ENCODE results near the gene ELOVL1. TPM values are rescaled to one million over a fixed set of nuclear protein-coding genes. Genes with fewer than 3 reads are reported as not detected.

ELOVL1 gene
- total RNA-seq, 1 donor from 2014 or later = 33.2 TPM

- DNase-seq = no peak
These were observed 12.9 kb downstream of the ELOVL1 start for GRCh38 chr1:43354936-43355335.

DNA sequence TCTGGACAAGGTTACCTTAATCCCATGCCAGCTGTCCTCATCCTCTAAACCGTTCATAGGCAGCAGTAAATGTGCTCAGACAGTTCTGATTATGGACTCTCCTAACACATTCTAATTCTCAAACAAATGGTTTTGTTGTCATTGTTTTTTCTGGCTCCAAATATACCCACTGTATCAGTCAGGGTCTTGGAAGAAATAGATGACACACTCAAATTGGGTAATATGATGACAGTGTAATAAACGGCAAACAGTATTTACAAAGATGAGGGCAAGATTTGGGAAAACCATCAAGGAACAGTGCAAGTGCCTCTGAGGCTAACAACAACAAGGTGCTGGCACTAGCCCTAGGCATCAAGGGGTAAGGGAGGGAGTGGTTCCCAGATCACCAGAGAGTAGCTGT is 13.3 kb downstream of the ELOVL1 start:
- no peak for DNase-seq

- DNase-seq = no peak
These were observed 14.9 kb downstream of the ELOVL1 start for GRCh38 chr1:43352881-43353280.

DNA sequence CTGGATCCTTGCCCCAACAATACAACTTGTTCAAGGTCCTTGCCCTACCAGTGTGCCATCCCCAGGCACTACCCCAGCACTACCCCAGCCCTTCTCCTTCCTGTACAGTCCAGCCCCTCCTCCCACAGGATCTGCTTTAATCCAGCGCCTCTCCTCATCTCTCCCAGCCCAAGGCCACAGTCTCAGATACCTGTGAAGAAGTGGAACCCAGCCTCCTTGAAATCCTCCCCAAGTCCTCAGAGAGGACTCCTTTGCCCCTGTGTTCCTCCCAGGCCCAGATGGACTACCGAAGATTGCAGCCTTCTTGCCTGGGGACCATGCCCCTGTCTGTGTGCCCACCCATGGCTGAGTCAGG is 15.5 kb downstream of the ELOVL1 start:
- no peak for DNase-seq

DNA sequence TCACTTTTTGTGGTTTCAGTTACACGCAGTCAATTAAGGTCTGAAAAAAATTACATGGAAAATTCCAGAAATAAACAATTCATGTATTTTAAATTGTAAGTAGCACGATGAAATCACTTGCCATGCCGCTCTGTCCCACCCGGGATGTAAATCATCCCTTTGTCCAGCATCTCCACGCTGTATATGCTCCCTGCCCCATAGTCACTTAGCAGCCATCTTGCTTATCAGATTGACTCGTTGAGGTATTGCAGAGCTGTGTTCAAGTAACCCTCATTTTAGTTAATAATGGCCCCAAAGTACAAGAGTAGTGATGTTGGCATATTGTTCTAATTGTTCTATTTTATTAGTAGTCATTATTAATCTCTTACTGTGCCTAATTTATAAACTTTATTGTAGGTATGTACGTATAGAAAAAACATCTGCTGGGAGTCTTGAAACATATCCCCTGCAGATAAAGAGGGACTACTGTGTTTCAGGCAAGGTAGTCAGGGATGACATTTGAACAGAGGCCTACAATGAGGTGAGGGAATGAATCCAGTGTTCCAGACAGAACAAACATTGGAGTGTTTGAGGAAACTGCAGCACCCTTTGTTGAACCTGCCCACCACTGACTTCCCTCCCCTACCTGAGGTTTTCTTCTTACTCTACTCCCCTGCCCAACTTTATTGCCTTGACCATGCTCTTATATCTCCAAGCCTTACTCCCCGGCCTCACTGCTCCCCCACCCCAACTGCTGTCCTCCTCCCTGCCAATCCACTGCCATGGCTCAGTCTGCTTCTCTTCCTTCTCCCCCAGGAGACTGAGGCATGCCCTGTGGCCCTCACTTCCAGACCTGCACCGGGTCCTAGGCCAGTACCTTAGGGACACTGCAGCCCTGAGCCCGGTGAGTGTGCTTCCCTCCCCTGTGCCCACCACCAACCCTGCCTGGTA is 16.1 kb downstream of the ELOVL1 start:
- DNase-seq = no peak

DNA sequence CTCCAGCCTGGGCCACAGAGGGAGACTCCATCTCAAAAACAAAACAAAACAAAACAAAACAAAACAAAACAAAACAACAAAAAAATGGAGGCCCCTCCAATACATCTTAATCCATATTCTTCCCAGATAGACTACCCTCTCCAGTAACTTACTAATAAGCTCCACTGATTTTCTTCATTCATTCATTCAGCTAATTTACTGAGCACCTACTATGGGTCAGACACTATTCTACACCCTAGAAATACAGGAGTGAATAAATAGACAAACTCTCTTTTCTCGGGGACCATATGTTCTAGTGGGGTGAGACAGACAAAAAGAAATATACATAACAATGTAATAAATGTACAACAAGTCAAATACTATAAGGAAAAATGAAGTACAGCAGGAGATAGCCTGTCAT is 16.8 kb downstream of the ELOVL1 start:
- DNase-seq = no peak

DNA sequence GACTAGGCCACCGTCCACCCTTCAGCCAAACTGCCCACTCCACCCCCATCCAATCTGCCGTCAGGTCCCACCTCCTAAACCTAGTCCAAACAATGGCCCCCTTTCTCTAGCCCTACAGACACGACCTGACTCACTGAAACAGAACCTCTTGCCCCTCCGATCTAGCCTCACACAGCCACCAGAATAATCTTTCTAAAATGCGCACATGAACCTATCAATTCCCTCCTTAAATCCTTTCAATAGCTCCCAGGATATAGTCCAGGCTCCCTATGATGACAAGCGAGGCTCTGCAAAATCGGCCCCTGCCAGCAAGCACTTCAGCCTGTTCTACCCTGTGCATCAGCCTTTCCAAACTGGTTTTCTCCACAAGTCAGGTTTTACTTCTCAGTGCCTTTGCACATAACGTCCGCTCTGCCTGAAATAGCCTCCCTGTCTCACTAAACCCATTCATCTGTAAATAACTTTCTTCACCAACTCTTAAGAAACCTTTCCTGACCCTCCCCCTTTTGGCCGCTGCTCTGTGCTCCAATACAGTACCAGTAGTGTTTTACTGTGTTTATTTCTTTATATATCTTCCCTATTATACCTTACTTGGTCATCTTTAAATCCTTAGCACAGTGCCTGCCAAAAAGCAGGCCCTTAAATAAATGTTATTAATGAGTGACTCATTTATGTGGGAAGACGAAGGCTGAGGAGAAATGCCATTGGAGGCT is 18.1 kb downstream of the ELOVL1 start:
- no peak for DNase-seq

DNA sequence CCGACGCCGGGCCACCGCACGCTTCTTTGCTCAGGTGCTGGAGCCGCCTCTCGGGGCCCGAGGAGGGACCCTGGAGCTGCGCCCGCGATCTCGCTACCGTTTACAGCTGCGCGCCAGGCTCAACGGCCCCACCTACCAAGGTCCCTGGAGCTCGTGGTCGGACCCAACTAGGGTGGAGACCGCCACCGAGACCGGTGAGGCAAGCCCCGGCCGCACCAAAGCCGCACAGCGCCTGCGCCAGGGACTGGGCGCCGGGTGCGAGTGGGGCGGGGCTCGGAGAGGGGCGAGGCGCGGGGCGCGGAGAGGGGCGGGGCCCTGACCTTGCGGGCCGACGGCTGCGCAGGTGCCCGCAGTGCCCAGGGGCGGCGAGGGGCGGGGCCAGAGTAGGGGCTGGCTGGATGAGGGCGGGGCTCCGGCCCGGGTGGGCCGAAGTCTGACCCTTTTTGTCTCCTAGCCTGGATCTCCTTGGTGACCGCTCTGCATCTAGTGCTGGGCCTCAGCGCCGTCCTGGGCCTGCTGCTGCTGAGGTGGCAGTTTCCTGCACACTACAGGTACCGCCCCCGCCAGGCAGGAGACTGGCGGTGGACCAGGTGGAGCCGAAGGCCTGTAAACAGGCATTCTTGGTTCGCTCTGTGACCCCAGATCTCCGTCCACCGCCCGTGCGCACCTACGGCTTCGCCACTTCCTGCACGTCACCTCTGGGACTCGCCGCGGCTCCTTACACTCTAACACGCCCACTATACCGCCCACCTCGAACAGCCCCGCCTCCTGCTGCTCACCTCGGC is 18.8 kb downstream of the ELOVL1 start:
- DNase-seq = no peak

DNA sequence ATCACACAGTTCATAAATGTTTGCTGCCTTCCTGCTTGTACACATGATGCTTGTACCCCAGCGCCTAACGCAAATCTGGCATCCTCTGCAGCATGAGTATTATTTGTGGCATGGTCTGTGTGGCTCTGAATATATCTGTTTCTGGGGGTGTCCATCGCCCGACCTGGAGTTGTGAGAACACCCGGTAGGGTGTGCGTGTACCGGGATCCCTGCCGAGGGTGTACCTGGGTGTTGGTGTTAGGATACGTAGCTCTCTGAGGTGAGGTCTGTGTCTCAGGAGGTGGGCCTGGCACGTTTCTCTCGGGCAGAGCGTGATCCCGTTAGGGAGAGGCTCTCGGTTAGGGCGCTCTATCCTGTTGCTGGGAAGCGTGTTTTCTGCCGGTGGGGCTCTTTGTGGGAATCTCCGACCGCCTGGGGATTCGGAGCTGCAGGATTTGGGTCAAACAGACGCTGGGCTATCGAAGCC is 19.4 kb downstream of the ELOVL1 start:
- no peak for DNase-seq

DNA sequence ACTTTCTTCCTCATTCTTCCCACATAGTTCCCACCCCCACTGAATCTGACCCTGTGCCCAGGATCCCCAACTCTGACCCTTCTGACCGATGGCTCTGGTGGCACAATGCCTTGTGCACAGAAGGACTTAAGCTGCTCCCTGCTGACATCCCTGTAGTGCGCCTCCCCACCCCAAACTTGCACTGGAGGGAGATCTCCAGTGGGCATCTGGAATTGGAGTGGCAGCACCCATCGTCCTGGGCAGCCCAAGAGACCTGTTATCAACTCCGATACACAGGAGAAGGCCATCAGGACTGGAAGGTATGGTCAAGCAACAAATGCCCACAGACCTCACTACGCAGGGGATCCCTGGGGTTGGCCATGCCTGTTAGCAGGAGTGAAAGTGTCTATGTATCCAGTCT is 21.2 kb downstream of the ELOVL1 start:
- no peak for DNase-seq

GRCh38 chr1:43345120-43345519 is 22.7 kb downstream of the ELOVL1 start:
- DNase-seq = no peak

- no peak for DNase-seq
These were observed 23.5 kb downstream of the ELOVL1 start for GRCh38 chr1:43344267-43344850.

DNA sequence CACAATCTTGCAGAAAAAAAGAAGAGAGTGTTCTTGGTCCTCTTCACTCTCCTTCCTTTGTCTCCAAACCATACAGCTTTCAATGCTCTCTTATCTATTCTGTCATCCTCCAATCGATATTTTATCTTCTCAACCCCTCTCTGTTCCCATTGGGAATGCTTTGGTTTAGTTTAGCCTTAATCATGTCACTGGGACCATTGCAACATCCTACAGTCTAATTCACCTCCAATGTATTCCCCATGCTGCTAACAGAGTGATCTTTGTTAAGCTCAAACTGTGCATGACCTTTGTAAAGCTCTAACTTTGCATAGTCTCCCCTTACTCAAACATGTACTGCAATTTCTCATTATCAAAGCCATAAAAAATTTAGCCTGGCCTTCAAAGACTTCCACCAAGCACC is 27.3 kb downstream of the ELOVL1 start:
- no peak for DNase-seq

GRCh38 chr1:43339584-43340232 is 28.1 kb downstream of the ELOVL1 start:
- no peak for DNase-seq

- DNase-seq = no peak
These were observed 29.8 kb downstream of the ELOVL1 start for GRCh38 chr1:43338001-43338400.

DNA sequence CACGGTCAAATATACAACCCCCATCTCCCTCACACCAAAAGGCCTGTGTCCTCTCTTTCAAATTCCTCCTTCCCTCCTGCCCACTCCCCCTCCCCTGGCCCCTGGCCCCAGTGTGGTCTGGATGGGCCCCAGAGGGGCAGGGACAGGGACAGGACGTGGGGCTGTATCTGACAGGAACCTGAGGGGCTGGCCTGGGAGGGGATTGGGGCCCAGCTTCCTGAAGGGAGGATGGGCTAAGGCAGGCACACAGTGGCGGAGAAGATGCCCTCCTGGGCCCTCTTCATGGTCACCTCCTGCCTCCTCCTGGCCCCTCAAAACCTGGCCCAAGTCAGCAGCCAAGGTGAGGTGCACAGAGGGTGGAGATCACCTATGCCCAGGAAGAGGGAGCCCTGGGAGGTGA is 30.2 kb downstream of the ELOVL1 start, which contains the start of gene MPL:
Gene MPL, plus strand, starts transcription at position 231 of the 400 bp plus-strand sequence. Its CDS starts 31 bp downstream, at position 262.
- no peak for DNase-seq

GRCh38 chr1:43334453-43335205 is 33.2 kb downstream of the ELOVL1 start:
- no peak for DNase-seq

DNA sequence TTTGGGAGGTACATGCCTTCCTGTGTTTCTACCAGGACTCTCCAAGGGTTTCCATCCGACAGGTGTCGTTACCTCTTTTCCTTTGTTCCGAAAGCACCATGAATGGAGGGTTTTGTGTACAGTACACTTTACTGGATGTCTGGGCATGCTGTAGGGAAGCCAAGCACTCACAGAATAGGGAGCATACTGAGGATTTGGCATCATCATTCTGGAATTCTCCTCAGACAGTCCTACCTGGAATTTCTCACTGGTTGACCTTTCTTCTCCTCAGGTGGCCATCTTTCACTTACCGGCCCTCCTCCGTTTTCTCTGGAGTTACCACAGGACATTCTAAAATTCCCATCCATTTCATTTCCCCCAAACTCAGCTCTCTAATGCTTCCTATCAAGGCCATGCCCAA is 36.1 kb downstream of the ELOVL1 start:
- DNase-seq = no peak

GRCh38 chr1:43329995-43330751 is 37.6 kb downstream of the ELOVL1 start:
- no peak for DNase-seq
